ENCODE measurements around the gene KRTAP4-3.
"Not testable (repeated sequence)": the region's sequence is repeated elsewhere in the genome, so short reads cannot be mapped to it uniquely, and the experiment has no call there.

The KRTAP4-3 gene

DNA sequence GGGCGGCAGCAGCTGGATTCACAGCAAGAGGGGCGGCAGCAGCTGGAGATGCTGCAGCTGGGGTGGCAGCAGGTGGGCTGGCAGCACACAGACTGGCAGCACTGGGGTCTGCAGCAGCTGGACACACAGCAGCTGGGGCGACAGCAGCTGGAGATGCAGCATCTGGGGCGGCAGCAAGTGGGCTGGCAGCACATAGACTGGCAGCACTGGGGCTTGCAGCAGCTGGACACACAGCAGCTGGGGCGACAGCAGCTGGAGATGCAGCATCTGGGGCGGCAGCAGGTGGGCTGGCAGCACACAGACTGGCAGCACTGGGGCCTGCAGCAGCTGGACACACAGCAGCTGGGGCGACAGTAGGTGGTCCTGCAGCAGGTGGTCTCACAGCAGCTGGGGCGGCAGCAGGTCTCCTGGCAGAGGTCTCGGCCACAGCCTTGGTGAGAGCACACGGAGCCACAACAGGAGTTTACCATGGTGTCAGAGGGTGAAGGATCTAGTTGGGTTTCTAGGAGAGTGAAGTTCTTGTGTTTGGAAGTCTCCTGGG is 50.1 kb downstream of the KRTAP4-3 start, which contains the start of gene KRTAP4-11:
Gene KRTAP4-11 (minus strand): TSS at position 528 of the 541 bp plus-strand sequence. CDS start 58 bp downstream, at position 470.
- not testable (repeated sequence) for DNase-seq (ENCODE audit: low read depth in 2 of 2)
